Colonic mucosa (tissue), 4 donors: ENCODE results near the gene AATK. TPM values are rescaled to one million over a fixed set of nuclear protein-coding genes. Genes with fewer than 3 reads are reported as not detected.

Experiments
- DNase-seq: peaks from one replicate; pipeline ENCODE4 v3.0.0-alpha.2; 2020
- H3K27ac ChIP-seq: fragments of 200-600 bp; one replicate; pipeline ENCODE4 v1.8.0; 2021
- H3K27me3 ChIP-seq: fragments of 200-600 bp; one replicate; pipeline ENCODE4 v1.8.0; 2021
- H3K36me3 ChIP-seq: fragments of 200-600 bp; one replicate; pipeline ENCODE4 v1.8.0; 2021
- H3K4me1 ChIP-seq: fragments of 200-600 bp; one replicate; pipeline ENCODE4 v1.8.0; 2021; ENCODE audit warnings: mild to moderate bottlenecking
- H3K4me3 ChIP-seq: fragments of 200-600 bp; one replicate; pipeline ENCODE4 v1.8.0; 2021
- H3K9ac ChIP-seq, 2 donors: one replicate each; pipeline ENCODE4 v1.7.0; 2013; ENCODE audit warnings: control low read depth in 2 of 2, low read depth in 2 of 2, low read length in 2 of 2
- H3K9me3 ChIP-seq: fragments of 200-600 bp; one replicate; pipeline ENCODE4 v1.8.0; 2021
- intact Hi-C: fragments of 100-400 bp; cut with DNase I; formaldehyde crosslinking; loops from one replicate; pipeline ENCODE4 v1.14.1; 2022
- total RNA-seq, 2 donors: library from RNA; stranded (reverse); fragmentation: NEBNext Ultra II Directional in 1 of 2; extraction: Animal tissue kit (Norgen Biotek cat#: 25700) in 1 of 2; gene quantifications; one replicate each; pipeline ENCODE4 v1.2.1, GENCODE V29; 2021
- TF ChIP-seq, protein P1 (sequence below): fragments of 200-600 bp; IDR thresholded peaks from one replicate; pipeline ENCODE4 v1.8.0; 2022; ENCODE audit warnings: antibody characterized with exemption, mild to moderate bottlenecking
- donor health status: healthy.
- donor health status: DM: no; HTN: no; CAD: no.
- donor health status: DM: no; HTN: no; CAD: no.

AATK gene
- total RNA-seq, 2 donors from 2014 or later = 9.1 to 13.3 TPM

DNA sequence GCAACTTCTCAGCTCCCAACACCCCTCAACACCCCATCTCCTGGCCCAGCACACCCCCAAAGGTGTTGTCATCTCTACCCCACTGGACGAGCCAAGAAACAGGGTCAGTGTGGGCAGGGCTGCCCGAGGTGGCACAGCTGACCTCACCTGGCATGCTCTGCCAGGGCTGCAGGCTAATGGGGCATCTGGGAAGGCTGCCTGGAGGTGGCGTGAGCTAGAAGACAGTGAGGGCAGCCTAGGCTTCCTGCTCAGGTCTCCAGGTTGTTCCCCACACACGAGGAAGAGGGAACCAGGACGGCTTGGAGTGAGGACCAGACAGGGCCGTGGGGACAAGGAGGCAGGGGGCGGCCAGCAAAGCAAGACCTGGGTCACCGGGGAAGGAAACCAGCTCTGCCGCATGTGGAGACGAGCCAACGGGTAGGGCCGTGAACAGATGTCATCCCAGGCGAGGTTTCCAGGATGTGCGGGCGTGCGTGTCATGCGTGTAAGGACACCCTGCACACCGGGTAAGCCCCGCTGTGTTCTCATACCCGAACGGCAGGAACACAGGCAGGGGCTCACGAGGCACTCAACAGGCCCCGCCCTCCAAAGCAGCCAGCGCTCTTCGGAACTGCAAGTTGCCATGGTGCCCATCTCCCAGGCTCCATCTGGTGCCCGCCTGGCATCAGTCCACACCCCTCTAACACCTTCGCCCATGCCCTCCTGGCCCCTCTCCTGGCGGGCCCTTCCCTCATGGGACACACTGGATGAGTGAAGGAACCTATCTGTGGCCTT, 30.3 kb downstream of the AATK start:
- Histone ChIP-seq H3K4me1 (no peaks in the 10 kb centered on the region), H3K27me3 (no peaks in the 10 kb centered on the region), H3K36me3 (no peaks in the 10 kb centered on the region), H3K9ac (no peak overlapping the region), H3K4me3 (no peak overlapping the region), H3K27ac (no peak overlapping the region), H3K9me3 (no peaks in the 10 kb centered on the region)
- intact Hi-C loops = no loop called here
- TF ChIP-seq, protein P1, sequence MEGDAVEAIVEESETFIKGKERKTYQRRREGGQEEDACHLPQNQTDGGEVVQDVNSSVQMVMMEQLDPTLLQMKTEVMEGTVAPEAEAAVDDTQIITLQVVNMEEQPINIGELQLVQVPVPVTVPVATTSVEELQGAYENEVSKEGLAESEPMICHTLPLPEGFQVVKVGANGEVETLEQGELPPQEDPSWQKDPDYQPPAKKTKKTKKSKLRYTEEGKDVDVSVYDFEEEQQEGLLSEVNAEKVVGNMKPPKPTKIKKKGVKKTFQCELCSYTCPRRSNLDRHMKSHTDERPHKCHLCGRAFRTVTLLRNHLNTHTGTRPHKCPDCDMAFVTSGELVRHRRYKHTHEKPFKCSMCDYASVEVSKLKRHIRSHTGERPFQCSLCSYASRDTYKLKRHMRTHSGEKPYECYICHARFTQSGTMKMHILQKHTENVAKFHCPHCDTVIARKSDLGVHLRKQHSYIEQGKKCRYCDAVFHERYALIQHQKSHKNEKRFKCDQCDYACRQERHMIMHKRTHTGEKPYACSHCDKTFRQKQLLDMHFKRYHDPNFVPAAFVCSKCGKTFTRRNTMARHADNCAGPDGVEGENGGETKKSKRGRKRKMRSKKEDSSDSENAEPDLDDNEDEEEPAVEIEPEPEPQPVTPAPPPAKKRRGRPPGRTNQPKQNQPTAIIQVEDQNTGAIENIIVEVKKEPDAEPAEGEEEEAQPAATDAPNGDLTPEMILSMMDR = no peak
- DNase-seq = no peak

DNA sequence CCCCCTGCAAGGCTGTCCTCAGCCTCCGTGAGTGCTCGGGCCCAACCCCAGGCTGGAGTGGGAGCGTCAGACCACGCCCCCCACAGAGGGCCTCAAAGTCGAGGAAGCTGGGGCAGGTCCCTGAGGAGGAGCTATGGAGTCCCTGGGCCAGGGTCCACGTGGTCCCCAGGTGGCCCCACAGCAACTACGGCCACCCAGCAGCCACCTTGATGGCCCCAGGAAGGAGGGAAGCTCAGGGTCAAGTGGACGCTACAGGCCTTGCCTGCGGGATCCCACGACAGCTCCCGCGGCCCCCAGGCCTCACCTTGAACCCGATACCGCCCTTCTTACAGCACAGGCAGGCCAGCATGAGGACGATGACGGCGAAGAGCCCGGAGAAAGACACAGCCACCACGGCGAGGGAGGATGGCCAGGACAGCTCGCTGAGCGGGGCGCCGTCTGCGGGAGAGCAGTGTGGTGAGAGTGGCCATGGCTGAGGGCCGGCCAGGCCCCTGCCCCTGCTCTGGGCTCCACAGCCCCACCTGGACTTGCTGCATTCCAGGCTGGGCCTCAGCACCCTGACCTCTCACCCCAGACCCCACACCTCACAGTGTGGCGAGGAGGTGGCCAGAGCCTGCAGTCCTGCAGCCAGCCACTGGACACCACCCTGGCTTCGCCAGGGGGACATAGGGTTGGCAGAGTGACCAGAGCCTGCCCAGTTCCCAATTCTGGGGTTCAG, 31.8 kb downstream of the AATK start:
- Histone ChIP-seq H3K27ac (no peak overlapping the region), H3K9me3 (no peaks in the 10 kb centered on the region)

DNA sequence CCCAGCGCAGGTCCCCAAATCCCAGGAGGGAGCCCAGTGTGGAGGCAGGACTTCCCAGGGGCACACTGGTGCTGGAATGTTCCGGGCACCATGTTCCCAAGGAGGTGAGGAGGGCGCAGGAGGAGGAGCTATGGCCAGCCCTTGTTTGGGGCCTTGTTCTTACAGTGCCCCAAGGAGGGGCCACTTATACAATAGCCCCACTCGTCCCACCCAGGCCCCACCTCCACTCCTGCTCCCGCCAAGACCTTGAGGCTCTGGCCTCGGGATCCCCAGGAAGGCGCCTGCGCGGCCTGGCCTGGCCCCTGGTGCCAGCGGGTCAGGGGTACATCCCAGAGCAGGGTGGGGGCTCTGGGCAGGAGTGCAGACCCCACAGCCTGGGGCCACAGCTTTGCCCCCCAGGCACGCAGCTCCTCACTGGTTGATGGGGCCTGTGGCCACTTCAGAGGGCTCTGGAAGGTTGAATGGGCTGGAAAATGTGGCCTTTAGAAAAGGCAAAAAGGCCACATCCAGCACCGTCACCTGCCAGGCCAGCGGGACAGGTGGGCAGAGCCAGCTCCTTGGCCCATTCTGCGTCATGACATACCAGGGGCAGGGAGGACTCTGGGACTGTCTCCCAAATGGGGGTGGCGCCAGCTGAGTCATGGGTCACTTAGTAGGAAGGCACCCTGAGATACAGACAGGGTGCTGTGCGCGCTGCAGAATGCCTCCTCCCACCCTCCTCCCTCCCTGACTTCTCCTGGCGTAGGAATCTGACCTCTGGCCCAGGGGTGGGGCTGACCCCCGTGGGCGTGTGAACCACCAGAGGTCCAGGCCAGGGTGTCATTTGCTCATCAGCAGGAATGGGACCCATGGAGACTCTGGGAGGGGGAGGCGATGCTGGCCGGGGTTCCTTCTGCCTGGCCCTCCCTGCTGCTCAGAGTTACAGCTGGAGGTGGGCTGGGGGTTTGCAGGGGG, 33.0 kb downstream of the AATK start:
- H3K27me3 ChIP-seq = no peaks in the 10 kb centered on the region
- no peaks in the 10 kb centered on the region for H3K9me3 ChIP-seq
- H3K9ac ChIP-seq = no peak overlapping the region
- H3K4me1 ChIP-seq = no peaks in the 10 kb centered on the region
- DNase-seq = no peak
- intact Hi-C loops = no loop called here
- no peak overlapping the region for H3K4me3 ChIP-seq
- no peaks in the 10 kb centered on the region for H3K36me3 ChIP-seq
- TF ChIP-seq, protein P1 = no peak
- H3K27ac ChIP-seq = no peak overlapping the region

More for the DNA sequence above, 31.8 kb downstream of the AATK start:
- no peak overlapping the region for H3K4me3 ChIP-seq
- no peak for DNase-seq
- no peaks in the 10 kb centered on the region for H3K36me3 ChIP-seq
- intact Hi-C loops = no loop called here
- H3K27me3 ChIP-seq = no peaks in the 10 kb centered on the region
- no peaks in the 10 kb centered on the region for H3K4me1 ChIP-seq
- TF ChIP-seq, protein P1 = no peak
- H3K9ac ChIP-seq = no peak overlapping the region

GRCh38 chr17:81132197-81132540, 33.9 kb downstream of the AATK start:
- Histone ChIP-seq H3K36me3 (no peaks in the 10 kb centered on the region), H3K4me3 (no peak overlapping the region), H3K9ac (no peak overlapping the region), H3K27me3 (no peaks in the 10 kb centered on the region), H3K27ac (no peak overlapping the region), H3K4me1 (no peaks in the 10 kb centered on the region), H3K9me3 (no peaks in the 10 kb centered on the region)
- intact Hi-C loops = no loop called here
- TF ChIP-seq, protein P1 = no peak
- no peak for DNase-seq

DNA sequence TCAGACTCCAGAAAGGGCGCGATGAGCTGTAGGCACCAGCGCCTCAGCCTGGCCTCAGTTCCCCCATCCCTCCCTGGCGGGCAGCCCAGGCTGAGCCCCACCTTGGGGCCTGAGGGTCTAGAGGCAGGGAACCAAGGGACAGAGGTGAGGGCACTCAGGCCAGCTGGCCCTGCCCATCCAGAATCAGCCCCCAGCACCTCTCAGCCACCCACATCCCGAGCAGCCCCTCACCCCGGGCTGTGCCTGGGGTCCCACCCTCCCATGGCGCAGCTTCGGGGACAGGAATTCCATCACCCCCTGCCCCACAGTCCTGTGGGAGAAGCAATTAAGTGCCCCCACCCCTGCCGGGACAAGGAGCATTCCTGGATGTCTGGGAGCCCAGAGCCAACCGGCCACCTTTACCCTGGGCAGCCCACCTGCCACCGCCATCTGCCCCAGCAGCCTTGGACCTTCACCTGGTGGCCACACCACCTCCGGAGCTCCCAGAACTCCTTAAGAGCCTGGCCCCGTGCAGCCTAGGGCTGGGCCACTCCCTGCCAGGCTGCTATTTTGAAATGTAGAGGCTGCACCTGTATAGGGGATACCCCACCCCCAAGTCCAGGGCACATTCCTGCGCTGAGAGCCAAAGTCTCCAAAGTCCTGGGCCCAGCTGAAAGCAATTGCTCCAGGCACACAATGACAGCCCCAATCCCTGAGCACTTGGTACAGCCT, 34.4 kb downstream of the AATK start:
- no peaks in the 10 kb centered on the region for H3K9me3 ChIP-seq
- H3K9ac ChIP-seq = no peak overlapping the region
- intact Hi-C loops = no loop called here
- H3K4me1 ChIP-seq = no peaks in the 10 kb centered on the region
- no peaks in the 10 kb centered on the region for H3K27me3 ChIP-seq
- H3K36me3 ChIP-seq = no peaks in the 10 kb centered on the region
- TF ChIP-seq, protein P1 = no peak
- H3K27ac ChIP-seq = peak overlapping the region; percentile 22
- H3K4me3 ChIP-seq = peak overlapping the region; percentile 25
- DNase-seq = peak; percentile 72
